Measurements from ENCODE around the gene CD69.

Gene CD69

DNA sequence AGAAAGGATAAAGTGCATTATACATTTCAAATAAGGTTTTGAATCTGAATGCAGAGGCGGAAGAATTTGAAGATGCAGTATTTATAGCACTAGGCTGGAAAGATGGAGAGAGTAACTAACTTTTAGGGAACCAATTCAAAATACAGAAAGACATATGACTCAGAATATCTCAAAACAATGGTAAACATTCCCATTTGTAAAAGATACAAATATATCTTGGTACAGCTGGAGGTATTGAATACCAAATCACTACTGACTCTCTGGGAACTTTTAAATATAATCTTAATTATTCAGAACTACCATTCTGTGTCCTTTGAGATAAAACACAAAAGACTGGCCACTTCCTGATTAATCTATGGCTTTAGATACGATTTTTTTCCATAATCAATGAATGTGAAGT, 5.1 kb downstream of the CD69 start:
- H3K27me3 ChIP-seq (replicated peaks) = no peaks in the 10 kb centered on the region
- in situ Hi-C loops (cut with HindIII; ENCODE audit: low pct_ligation_motif_present, low sequenced_read_pairs) = no loop called here
- no peak overlapping the region for H3K27ac ChIP-seq
- no peaks in the 10 kb centered on the region for H3K36me3 ChIP-seq (replicated peaks)
- H3K4me3 ChIP-seq (ENCODE audit: low read depth, low read length) = no peak overlapping the region
- TF ChIP-seq, protein P1, sequence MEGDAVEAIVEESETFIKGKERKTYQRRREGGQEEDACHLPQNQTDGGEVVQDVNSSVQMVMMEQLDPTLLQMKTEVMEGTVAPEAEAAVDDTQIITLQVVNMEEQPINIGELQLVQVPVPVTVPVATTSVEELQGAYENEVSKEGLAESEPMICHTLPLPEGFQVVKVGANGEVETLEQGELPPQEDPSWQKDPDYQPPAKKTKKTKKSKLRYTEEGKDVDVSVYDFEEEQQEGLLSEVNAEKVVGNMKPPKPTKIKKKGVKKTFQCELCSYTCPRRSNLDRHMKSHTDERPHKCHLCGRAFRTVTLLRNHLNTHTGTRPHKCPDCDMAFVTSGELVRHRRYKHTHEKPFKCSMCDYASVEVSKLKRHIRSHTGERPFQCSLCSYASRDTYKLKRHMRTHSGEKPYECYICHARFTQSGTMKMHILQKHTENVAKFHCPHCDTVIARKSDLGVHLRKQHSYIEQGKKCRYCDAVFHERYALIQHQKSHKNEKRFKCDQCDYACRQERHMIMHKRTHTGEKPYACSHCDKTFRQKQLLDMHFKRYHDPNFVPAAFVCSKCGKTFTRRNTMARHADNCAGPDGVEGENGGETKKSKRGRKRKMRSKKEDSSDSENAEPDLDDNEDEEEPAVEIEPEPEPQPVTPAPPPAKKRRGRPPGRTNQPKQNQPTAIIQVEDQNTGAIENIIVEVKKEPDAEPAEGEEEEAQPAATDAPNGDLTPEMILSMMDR (IDR thresholded peaks at IDR 0.05; ENCODE audit: low read depth, low read length, missing control alignments) = no peak
- no peak for DNase-seq

DNA sequence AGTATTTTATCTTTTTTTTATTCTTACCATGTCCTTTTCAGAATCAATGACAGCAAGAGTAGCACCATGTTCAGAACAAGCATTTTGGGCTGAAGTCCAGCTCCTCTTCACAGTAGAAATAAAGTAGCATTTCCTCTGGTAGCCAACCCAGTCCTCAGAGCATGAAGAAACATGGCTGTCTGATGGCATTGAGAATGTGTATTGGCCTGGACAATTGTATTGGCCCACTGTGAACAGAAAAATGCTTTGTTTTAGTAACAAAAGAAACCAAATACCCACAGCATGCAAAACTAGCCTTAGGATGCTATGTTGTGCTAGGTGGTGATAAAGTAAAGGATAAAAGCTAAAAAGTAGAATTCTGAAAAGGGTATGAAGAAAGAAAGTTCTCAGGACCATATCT, 5.7 kb downstream of the CD69 start:
- Histone ChIP-seq H3K4me3 (ENCODE audit: low read depth, low read length) (no peak overlapping the region), H3K27ac (no peak overlapping the region), H3K36me3 (replicated peaks) (no peaks in the 10 kb centered on the region), H3K27me3 (replicated peaks) (no peaks in the 10 kb centered on the region)
- in situ Hi-C loops (cut with HindIII; ENCODE audit: low pct_ligation_motif_present, low sequenced_read_pairs) = no loop called here
- TF ChIP-seq, protein P1 (IDR thresholded peaks at IDR 0.05; ENCODE audit: low read depth, low read length, missing control alignments) = no peak
- no peak for DNase-seq

DNA sequence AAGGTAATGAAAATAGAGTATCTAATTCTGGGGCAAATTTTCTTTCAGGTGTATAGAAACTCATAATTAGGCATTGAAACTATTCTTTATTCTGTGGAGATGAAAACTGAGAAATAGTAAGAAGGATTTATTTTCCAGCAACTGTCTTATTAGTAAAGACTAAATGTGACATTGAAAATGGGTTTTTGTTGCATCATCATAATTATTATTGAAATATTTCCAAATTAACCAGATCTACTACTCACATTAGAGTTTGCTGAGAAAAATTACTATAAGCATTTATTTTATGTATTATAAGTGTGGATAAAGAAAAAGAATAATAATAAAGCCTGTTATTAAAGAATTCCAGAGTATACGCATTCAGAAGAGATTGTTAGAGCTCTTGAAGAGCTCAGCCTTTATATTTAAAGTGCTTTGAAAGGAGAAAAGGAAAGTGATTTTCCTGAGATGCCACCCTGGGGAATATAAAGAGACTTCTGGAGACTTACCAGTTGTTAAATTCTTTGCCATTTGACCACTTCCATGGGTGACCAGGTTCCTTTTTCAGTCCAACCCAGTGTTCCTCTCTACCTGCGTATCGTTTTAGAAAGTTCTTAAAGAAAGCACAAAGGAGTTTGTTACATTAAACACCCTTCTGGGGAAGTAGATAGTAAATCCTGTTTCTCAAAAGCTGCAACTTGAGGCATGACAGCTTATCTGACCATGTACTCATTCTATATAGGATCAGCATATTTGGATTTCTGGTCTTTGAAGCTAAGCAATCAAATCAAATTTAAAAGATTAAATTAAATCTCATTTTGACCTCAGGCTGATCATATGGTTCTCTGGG, 6.4 kb downstream of the CD69 start:
- H3K36me3 ChIP-seq (replicated peaks) = no peaks in the 10 kb centered on the region
- TF ChIP-seq, protein P1 (IDR thresholded peaks at IDR 0.05; ENCODE audit: low read depth, low read length, missing control alignments) = no peak
- no peak overlapping the region for H3K4me3 ChIP-seq (ENCODE audit: low read depth, low read length)
- in situ Hi-C loops (cut with HindIII; ENCODE audit: low pct_ligation_motif_present, low sequenced_read_pairs) = no loop called here
- no peaks in the 10 kb centered on the region for H3K27me3 ChIP-seq (replicated peaks)
- DNase-seq = no peak
- H3K27ac ChIP-seq = no peak overlapping the region

DNA sequence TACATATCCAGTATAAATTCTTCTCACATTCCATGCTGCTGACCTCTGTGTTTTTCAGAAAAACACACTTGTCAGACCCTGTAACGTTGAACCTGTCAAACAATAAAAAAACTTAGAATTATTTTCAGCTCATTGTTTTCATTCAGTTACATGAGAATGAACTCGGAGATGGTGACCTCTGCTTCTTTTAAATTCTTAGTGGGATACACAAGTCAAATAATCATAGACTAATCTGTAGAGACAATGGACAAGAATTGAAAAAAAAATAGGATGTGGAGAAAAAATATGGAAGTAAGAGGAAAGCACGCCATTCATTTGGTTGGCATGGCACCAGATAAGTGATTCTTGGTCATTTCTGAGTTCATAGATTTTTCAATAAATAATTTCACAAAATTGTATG, 7.2 kb downstream of the CD69 start:
- no peaks in the 10 kb centered on the region for H3K36me3 ChIP-seq (replicated peaks)
- TF ChIP-seq, protein P1 (IDR thresholded peaks at IDR 0.05; ENCODE audit: low read depth, low read length, missing control alignments) = no peak
- in situ Hi-C loops (cut with HindIII; ENCODE audit: low pct_ligation_motif_present, low sequenced_read_pairs) = no loop called here
- H3K27me3 ChIP-seq (replicated peaks) = no peaks in the 10 kb centered on the region
- no peak overlapping the region for H3K27ac ChIP-seq
- no peak for DNase-seq
- no peak overlapping the region for H3K4me3 ChIP-seq (ENCODE audit: low read depth, low read length)

DNA sequence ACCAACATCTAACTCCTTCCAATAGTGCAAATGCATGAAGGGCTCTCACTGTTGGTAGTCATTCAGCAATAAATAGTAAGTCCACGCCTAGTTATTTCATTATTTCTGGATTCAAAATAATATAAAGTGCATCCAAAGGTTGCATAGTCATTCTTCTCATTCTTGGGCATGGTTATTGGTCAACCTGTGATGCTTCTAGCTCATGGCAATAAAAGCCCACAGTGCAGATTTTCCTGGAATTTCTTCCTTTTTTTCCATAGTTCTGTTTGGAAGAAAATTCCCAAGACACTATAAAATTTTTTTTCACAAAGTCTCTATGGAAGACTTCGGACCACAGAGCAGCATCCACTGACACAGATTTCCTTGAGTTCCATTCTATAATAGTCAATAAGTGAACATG, 7.6 kb downstream of the CD69 start:
- no peak for DNase-seq
- no peaks in the 10 kb centered on the region for H3K27me3 ChIP-seq (replicated peaks)
- in situ Hi-C loops (cut with HindIII; ENCODE audit: low pct_ligation_motif_present, low sequenced_read_pairs) = no loop called here

More for the DNA sequence above, 7.6 kb downstream of the CD69 start:
- Histone ChIP-seq H3K4me3 (ENCODE audit: low read depth, low read length) (no peak overlapping the region), H3K27ac (no peak overlapping the region), H3K36me3 (replicated peaks) (no peaks in the 10 kb centered on the region)
- TF ChIP-seq, protein P1 (IDR thresholded peaks at IDR 0.05; ENCODE audit: low read depth, low read length, missing control alignments) = no peak
